Measurements from ENCODE around the gene SLC10A3. TPM values are rescaled to one million over a fixed set of nuclear protein-coding genes. Genes with fewer than 3 reads are reported as not detected.

The SLC10A3 gene
- total and polyA plus RNA-seq, 2 of the 8 experiments (the other 6 are each of a cell fraction or from before 2014, with no cell fraction given): 6.8 to 9.5 TPM

DNA sequence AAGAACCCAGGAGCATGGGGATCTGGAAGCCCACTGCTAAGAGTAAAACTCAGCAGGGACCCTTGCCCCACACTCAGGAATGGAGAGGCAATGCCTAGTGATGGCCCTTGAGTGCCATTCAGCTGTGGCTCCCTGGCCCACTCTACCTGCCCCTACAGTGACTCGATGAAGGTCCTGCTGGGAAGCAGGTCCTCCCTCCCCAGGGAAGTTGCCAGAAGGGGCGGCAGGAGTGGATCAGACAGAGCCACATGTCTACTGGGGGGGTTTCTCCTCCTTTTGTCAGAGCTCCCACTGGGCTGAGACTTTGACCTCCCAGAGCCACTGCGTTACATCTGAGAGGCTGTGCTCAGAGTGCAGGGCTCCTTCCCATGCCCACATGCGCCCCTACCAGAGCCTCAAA lies 1.2 kb downstream of the SLC10A3 start (continued):
- TF ChIP-seq CHD2 (IDR thresholded peaks at IDR 0.05; ENCODE audit: low read length) (no peak), BRCA1 (IDR thresholded peaks at IDR 0.05; ENCODE audit: low read depth, low read length) (no peak), HDAC6 (IDR thresholded peaks at IDR 0.05; ENCODE audit: low read depth, low read length) (no peak), CHD1 (IDR thresholded peaks at IDR 0.05; ENCODE audit: low read depth, low read length) (no peak)
- TF ChIP-seq, protein P1, sequence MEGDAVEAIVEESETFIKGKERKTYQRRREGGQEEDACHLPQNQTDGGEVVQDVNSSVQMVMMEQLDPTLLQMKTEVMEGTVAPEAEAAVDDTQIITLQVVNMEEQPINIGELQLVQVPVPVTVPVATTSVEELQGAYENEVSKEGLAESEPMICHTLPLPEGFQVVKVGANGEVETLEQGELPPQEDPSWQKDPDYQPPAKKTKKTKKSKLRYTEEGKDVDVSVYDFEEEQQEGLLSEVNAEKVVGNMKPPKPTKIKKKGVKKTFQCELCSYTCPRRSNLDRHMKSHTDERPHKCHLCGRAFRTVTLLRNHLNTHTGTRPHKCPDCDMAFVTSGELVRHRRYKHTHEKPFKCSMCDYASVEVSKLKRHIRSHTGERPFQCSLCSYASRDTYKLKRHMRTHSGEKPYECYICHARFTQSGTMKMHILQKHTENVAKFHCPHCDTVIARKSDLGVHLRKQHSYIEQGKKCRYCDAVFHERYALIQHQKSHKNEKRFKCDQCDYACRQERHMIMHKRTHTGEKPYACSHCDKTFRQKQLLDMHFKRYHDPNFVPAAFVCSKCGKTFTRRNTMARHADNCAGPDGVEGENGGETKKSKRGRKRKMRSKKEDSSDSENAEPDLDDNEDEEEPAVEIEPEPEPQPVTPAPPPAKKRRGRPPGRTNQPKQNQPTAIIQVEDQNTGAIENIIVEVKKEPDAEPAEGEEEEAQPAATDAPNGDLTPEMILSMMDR (IDR thresholded peaks at IDR 0.05; ENCODE audit: control extremely low read depth in 1 of 3, insufficient read depth in 1 of 3, low read depth in 1 of 3, low read length in 3 of 3): no peak

Measured in H1 (cell line).